ENCODE data around the gene TRAP1. TPM values are rescaled to one million over a fixed set of nuclear protein-coding genes. Genes with fewer than 3 reads are reported as not detected.
A peak's percentile ranks its signal among the peaks of the same experiment; 100 is the strongest.

Gene TRAP1
- 204 and 258 TPM in 2 replicates for total RNA-seq (2021)
- percentile 75 among the genes with signal in this experiment for Bru-seq, nascent RNA
- percentile 81 among the genes with signal in this experiment for BruChase-seq, experiment 1, labeled RNA remaining after a 2-hour chase
- BruChase-seq, experiment 2, labeled RNA remaining after a 6-hour chase, result percentile 82 among the genes with signal in this experiment
- long read RNA-seq, transcript TRAP1-212 (13 exons, 2,309 nt), result minor isoform, 6 of 572 reads
- long read RNA-seq, transcript TRAP1-201 (18 exons, 2,296 nt), result major isoform, 510 of 572 reads
- long read RNA-seq, partial matches to known transcripts, result 25 of 572 reads
- long read RNA-seq, other reads (novel, unspliced or antisense), result 29 of 572 reads

DNA sequence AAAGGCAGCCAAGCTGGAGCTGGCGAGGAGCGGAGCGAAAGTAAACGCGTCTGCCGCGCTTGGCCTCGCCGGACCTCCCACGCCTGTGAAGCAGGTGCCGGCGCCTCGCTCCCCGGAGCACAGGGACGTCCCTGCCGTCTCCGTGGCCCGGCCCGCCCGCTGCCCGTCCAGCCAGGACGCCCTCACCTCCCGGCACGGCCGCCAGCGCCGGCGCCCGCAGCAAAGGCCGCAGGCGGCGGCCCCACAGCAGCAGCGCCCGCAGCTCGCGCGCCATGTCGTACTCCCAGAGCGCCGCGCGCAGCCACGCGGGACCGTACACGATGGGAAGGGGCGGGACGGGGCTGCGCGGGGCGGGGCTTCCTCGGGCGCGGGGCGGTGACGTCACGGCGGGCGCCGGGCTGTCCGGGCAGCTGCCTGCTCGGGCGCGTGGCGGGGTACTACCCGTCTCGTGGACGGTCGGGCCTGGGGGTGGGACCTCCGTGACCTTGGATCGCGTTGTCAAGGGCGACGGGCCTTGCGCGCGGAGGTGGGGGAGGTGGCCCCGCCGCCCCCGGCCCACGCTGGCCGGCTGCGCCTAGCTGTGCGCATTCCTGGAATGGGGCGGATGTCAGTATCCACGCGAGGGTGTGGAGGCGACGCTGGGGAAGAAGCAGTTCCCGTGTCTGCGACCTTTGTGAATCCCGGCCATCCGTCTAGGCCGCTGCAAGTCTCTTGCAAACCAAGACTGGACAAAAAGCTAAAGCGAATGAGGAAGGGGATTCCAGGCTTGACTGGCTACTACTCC is at the start of gene TRAP1:
TRAP1 (minus strand) TSS at position 290 of the 784 bp plus-strand sequence; CDS start at position 274, 16 bp downstream.
- Histone ChIP-seq H3K9me3 (ENCODE audit: insufficient read depth, low read depth) (no peaks in the 10 kb centered on the region), H3K36me3 (ENCODE audit: low read depth) (no peaks in the 10 kb centered on the region), H3F3A (ENCODE audit: insufficient read depth, low read depth) (no peaks in the 10 kb centered on the region; the same call in 1 of the 2 replicates), H3K4me2 (peak within 1 kb of the TSS; percentile 91), H3K27ac (peak within 1 kb of the TSS; percentile 50), H2AFZ (peak within 1 kb of the TSS; percentile 99), H3K9me2 (ENCODE audit: insufficient read depth) (no peaks in the 10 kb centered on the region), H4K20me1 (ENCODE audit: insufficient read depth) (peaks cover 27% of the 10 kb centered on the region), H3K27me3 (ENCODE audit: insufficient read depth, low read depth) (no peaks in the 10 kb centered on the region), H3K4me1 (replicated peaks; ENCODE audit: insufficient read depth) (peaks cover 10% of the 10 kb centered on the region), H3K4me3 (peak within 1 kb of the TSS; percentile 91), H3K79me2 (ENCODE audit: low read depth) (peaks cover 47% of the 10 kb centered on the region)
- peak; percentile 45 to 87 for DNase-seq
- TF ChIP-seq, protein P1, sequence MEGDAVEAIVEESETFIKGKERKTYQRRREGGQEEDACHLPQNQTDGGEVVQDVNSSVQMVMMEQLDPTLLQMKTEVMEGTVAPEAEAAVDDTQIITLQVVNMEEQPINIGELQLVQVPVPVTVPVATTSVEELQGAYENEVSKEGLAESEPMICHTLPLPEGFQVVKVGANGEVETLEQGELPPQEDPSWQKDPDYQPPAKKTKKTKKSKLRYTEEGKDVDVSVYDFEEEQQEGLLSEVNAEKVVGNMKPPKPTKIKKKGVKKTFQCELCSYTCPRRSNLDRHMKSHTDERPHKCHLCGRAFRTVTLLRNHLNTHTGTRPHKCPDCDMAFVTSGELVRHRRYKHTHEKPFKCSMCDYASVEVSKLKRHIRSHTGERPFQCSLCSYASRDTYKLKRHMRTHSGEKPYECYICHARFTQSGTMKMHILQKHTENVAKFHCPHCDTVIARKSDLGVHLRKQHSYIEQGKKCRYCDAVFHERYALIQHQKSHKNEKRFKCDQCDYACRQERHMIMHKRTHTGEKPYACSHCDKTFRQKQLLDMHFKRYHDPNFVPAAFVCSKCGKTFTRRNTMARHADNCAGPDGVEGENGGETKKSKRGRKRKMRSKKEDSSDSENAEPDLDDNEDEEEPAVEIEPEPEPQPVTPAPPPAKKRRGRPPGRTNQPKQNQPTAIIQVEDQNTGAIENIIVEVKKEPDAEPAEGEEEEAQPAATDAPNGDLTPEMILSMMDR (conservative IDR thresholded peaks at IDR 0.05), result no peak
- no peak for TF ChIP-seq EZH2 (IDR thresholded peaks at IDR 0.05; ENCODE audit: low read depth)
- no TSS peak for BruUV-seq (replicated peaks)
- ChIA-PET CTCF (no interaction called here), POLR2A (ENCODE audit: unreplicated experiment) (interaction anchor here (0.7 kb wide), 2 partner anchors 16 to 455 kb away, joined by 3 to 5 read pairs; no protein-coding TSS in a partner anchor)
- intact Hi-C loops (cut with micrococcal nuclease; ENCODE audit: unreplicated experiment), result no loop called here

DNA sequence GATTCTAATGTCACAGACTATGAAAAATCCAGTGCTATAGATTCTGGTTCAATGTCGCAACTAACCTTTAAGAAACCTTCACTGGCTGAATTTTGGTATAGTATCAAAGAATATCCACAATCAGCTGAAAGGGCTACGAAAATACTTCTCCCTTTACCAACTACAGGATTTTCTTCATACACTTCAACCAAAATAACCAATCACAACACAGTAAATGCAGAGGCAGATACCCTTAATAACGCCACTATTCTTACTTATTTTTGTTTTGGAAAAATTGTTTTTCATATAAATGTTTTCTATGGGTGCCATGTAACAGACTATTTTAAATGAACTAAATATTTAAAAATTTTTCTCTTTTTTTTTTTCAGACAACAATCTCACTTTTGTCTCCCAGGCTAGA is 48.9 kb upstream of the TRAP1 start:
- BruUV-seq (replicated peaks), result no TSS peak
- H3K27me3 ChIP-seq (ENCODE audit: insufficient read depth, low read depth), result no peaks in the 10 kb centered on the region
- H2AFZ ChIP-seq, result no peak overlapping the region
- ChIA-PET CTCF (no interaction called here), POLR2A (ENCODE audit: unreplicated experiment) (no interaction called here)
- H3K36me3 ChIP-seq (ENCODE audit: low read depth), result peaks cover 41% of the 10 kb centered on the region; the same call in 1 of the 2 replicates
- no peak overlapping the region for H3K4me3 ChIP-seq
- no peaks in the 10 kb centered on the region for H3K9me2 ChIP-seq (ENCODE audit: insufficient read depth)
- no peaks in the 10 kb centered on the region for H3K9me3 ChIP-seq (ENCODE audit: insufficient read depth, low read depth)
- intact Hi-C loops (cut with micrococcal nuclease; ENCODE audit: unreplicated experiment), result no loop called here
- H3K4me2 ChIP-seq, result no peak overlapping the region
- no peak for DNase-seq
- H4K20me1 ChIP-seq (ENCODE audit: insufficient read depth), result peaks cover 43% of the 10 kb centered on the region
- no peaks in the 10 kb centered on the region for H3K4me1 ChIP-seq (replicated peaks; ENCODE audit: insufficient read depth)
- 0 out of 2 replicates have a peak, but pooled peaks cover 1% of the 10 kb centered on the region for H3F3A ChIP-seq (ENCODE audit: insufficient read depth, low read depth)
- no peak for TF ChIP-seq EZH2 (IDR thresholded peaks at IDR 0.05; ENCODE audit: low read depth)
- TF ChIP-seq, protein P1 (conservative IDR thresholded peaks at IDR 0.05), result no peak
- no peak overlapping the region for H3K27ac ChIP-seq
- no peaks in the 10 kb centered on the region for H3K79me2 ChIP-seq (ENCODE audit: low read depth)

DNA sequence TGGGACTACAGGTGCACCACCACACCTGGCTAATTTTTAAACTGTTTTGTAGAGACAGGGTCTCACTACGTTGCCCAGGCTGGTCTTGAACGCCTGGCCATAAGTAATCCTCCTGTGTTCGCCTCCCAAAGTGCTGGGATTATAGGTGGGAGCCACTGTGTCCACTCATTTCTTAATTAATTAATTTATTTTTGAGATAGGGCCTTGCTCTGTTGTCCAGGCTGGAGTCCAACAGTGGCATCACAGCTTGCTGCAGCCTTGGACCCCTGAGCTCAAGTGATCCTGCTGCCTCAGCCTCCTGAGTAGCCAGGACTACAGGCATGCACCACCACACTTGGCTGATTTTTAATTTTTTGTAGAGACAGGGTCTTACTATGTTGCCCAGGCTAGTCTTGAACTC is 47.1 kb upstream of the TRAP1 start:
- no peaks in the 10 kb centered on the region for H3K79me2 ChIP-seq (ENCODE audit: low read depth)
- H3F3A ChIP-seq (ENCODE audit: insufficient read depth, low read depth), result no peaks in the 10 kb centered on the region
- ChIA-PET CTCF (interaction anchor here (0.7 kb wide), 1 partner anchor 664 kb away, joined by 6 read pairs; no protein-coding TSS in a partner anchor), POLR2A (ENCODE audit: unreplicated experiment) (no interaction called here)
- DNase-seq, result no peak
- peaks cover 29% of the 10 kb centered on the region; the same call in 1 of the 2 replicates for H4K20me1 ChIP-seq (ENCODE audit: insufficient read depth)
- H3K36me3 ChIP-seq (ENCODE audit: low read depth), result peaks cover 30% of the 10 kb centered on the region; the same call in 1 of the 2 replicates
- H3K4me3 ChIP-seq, result no peak overlapping the region
- no peaks in the 10 kb centered on the region for H3K27me3 ChIP-seq (ENCODE audit: insufficient read depth, low read depth)
- no peak for TF ChIP-seq EZH2 (IDR thresholded peaks at IDR 0.05; ENCODE audit: low read depth)
- TF ChIP-seq, protein P1 (conservative IDR thresholded peaks at IDR 0.05), result no peak
- no TSS peak for BruUV-seq (replicated peaks)
- no peaks in the 10 kb centered on the region for H3K9me2 ChIP-seq (ENCODE audit: insufficient read depth)
- H2AFZ ChIP-seq, result no peak overlapping the region
- intact Hi-C loops (cut with micrococcal nuclease; ENCODE audit: unreplicated experiment), result no loop called here
- H3K9me3 ChIP-seq (ENCODE audit: insufficient read depth, low read depth), result no peaks in the 10 kb centered on the region
- no peak overlapping the region for H3K27ac ChIP-seq
- H3K4me2 ChIP-seq, result no peak overlapping the region
- H3K4me1 ChIP-seq (replicated peaks; ENCODE audit: insufficient read depth), result no peaks in the 10 kb centered on the region

Measured in PC-9 (cell line).